ENCODE results near the gene CETN1. TPM values are rescaled to one million over a fixed set of nuclear protein-coding genes. Genes with fewer than 3 reads are reported as not detected.

The CETN1 gene
- total RNA-seq (ENCODE audit: low replicate concordance), result not detected in 2 replicates

DNA sequence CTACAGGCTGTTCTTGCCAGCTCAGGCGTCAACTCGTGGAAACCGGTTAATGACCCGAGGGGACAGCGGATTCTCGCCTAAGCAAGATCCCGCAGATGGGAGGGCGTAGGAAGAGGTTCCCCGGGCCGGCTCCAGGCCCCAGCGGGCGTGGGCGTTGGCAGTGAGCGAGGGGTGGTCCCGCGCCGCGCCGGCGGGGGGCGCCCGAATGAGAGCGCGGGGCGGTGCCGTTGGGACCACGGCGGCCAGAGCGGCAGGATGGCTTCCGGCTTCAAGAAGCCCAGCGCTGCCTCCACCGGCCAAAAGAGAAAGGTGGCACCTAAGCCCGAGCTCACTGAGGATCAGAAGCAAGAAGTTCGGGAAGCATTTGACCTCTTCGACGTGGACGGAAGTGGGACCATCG is at the start of gene CETN1:
TSS of gene CETN1 (plus strand) at position 227 of the 400 bp plus-strand sequence. CDS start at position 256, 29 bp downstream.
- H3K4me3 ChIP-seq (ENCODE audit: low read depth, low read length), result no peak within 1 kb of the TSS
- DNase-seq (ENCODE audit: low read depth), result no peak
- TF ChIP-seq, protein P1, sequence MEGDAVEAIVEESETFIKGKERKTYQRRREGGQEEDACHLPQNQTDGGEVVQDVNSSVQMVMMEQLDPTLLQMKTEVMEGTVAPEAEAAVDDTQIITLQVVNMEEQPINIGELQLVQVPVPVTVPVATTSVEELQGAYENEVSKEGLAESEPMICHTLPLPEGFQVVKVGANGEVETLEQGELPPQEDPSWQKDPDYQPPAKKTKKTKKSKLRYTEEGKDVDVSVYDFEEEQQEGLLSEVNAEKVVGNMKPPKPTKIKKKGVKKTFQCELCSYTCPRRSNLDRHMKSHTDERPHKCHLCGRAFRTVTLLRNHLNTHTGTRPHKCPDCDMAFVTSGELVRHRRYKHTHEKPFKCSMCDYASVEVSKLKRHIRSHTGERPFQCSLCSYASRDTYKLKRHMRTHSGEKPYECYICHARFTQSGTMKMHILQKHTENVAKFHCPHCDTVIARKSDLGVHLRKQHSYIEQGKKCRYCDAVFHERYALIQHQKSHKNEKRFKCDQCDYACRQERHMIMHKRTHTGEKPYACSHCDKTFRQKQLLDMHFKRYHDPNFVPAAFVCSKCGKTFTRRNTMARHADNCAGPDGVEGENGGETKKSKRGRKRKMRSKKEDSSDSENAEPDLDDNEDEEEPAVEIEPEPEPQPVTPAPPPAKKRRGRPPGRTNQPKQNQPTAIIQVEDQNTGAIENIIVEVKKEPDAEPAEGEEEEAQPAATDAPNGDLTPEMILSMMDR (IDR thresholded peaks at IDR 0.05; ENCODE audit: insufficient read depth, low read length), result no peak

DNA sequence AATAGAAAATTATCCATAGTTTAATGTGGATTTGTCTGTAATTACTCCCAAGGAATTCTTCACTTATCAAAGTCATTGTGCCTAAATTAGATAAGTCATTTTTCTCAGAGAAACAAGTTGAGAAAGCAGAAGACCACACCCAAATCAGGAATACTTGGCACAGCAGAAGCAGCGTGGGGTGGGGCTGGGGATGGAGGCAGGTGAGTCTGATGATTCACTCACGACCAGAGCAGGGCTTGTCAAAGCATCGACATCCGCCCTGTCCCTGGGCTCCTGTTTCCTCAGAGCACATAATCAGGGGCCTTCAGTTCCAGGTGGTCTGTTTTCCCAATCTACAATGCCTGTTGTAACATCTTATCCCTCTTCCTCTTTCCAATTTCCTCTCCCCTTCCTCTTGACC is 48.2 kb upstream of the CETN1 start:
- TF ChIP-seq, protein P1 (IDR thresholded peaks at IDR 0.05; ENCODE audit: insufficient read depth, low read length), result no peak
- no peak for DNase-seq (ENCODE audit: low read depth)
- no peak overlapping the region for H3K4me3 ChIP-seq (ENCODE audit: low read depth, low read length)

DNA sequence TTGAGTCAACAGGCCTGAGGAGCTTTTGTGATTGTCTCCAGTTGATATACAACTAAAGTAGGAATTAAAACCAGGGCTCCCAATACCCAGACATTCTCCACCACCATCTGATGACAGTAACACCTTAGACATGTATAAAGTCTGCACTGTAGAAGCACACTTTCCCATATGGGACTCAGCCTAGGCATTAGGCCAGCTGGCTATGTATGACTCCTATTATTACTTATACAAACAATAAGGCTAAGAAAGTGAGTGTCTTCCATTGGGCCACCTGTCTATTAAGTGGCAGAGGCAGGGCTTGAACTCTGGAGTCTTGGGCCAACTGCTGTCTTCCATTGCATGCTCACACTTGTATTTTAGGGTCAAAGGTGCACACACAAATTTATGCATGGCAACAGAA is 47.5 kb upstream of the CETN1 start:
- DNase-seq (ENCODE audit: low read depth), result no peak
- no peak overlapping the region for H3K4me3 ChIP-seq (ENCODE audit: low read depth, low read length)
- TF ChIP-seq, protein P1 (IDR thresholded peaks at IDR 0.05; ENCODE audit: insufficient read depth, low read length), result no peak

DNA sequence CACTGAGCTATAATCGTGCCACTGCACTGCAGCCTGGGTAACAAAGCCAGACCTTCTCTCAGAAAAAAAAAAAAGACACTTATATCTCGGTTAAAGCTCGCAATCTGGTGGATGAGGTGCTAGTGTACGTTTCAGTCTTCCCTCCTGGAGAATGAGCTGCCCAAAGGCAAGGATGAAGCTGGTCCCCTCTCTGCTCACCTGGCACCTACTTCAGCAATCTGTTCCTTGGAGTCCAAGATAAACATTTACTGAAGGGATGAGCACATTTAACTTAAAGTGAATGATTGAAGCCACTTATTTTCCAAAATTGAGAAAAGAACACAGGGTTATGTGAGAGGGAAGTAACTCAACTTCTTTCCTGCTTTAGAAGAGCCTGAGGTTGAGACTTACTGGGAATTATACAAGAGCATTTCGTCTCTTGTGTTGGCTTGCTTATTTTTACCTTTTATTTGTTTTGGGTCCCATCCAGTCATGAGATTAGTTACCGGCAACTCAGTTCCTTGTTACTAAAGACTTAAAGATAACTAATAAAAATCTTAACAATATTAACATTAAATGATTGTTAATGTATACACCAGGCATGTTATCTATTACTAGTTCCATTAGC is 46.1 kb upstream of the CETN1 start:
- TF ChIP-seq, protein P1 (IDR thresholded peaks at IDR 0.05; ENCODE audit: insufficient read depth, low read length), result no peak
- DNase-seq (ENCODE audit: low read depth), result no peak
- no peak overlapping the region for H3K4me3 ChIP-seq (ENCODE audit: low read depth, low read length)

- no peak for DNase-seq (ENCODE audit: low read depth)
- no peak overlapping the region for H3K4me3 ChIP-seq (ENCODE audit: low read depth, low read length)
- TF ChIP-seq, protein P1 (IDR thresholded peaks at IDR 0.05; ENCODE audit: insufficient read depth, low read length), result no peak
These were observed 36.6 kb upstream of the CETN1 start for GRCh38 chr18:543447-544078.

DNA sequence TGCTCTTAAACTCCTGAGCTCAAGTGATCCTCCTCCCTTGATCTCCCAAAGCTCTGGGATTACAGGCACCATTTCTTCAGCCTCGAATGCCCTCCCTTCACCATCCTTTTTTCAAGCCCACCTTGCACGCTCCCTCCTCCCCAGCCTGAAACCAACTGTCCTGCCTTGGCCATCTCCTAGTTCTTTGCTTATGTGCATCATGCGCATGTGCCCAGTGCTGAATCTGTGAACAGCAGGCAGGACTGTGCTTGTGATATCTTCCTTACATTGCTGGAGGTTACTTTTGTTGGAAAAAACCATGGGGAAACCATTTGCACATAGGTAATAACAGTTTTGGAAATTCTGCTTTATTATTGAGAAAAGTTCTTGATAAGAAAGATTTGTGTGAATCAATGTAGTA is 30.2 kb upstream of the CETN1 start:
- no peak for DNase-seq (ENCODE audit: low read depth)
- TF ChIP-seq, protein P1 (IDR thresholded peaks at IDR 0.05; ENCODE audit: insufficient read depth, low read length), result no peak
- no peak overlapping the region for H3K4me3 ChIP-seq (ENCODE audit: low read depth, low read length)

Data from fibroblast of the aortic adventitia (primary cell).